MM.1S (cell line): Measurements from ENCODE around the gene EMILIN2.

Experiments
- DNase-seq: peaks from one replicate; pipeline ENCODE4 v3.0.0-alpha.2; 2015
- H2AFZ ChIP-seq: fragments of 300-600 bp; sonication (generic); 2 replicates; pipeline ENCODE4 v1.6.0; 2016; ENCODE audit warnings: antibody characterized with exemption, low read length
- H3F3A ChIP-seq: fragments of 300-600 bp; sonication (generic); 2 replicates; pipeline ENCODE4 v1.6.1; 2016; ENCODE audit warnings: mild to moderate bottlenecking, antibody characterized with exemption, low read length, moderate library complexity, mixed read lengths; ENCODE audit not compliant: insufficient read depth
- H3K27ac ChIP-seq: fragments of 300-600 bp; sonication (generic); 2 replicates; pipeline ENCODE4 v1.5.1; 2016; ENCODE audit warnings: mild to moderate bottlenecking, low read length
- H3K27me3 ChIP-seq: fragments of 300-600 bp; sonication (generic); replicated peaks from 2 replicates; pipeline ENCODE4 v1.6.0; 2016; ENCODE audit warnings: low read length; ENCODE audit not compliant: insufficient read depth
- H3K36me3 ChIP-seq: fragments of 300-600 bp; sonication (generic); replicated peaks from 2 replicates; pipeline ENCODE4 v1.6.1; 2016; ENCODE audit warnings: mild to moderate bottlenecking, low read length, mixed read lengths; ENCODE audit not compliant: insufficient read depth
- H3K4me1 ChIP-seq: fragments of 300-600 bp; sonication (generic); 2 replicates; pipeline ENCODE4 v1.6.1; 2016; ENCODE audit warnings: low read length, mixed read lengths
- H3K4me2 ChIP-seq: fragments of 300-600 bp; sonication (generic); 2 replicates; pipeline ENCODE4 v1.6.0; 2016; ENCODE audit warnings: low read depth, low read length
- H3K4me3 ChIP-seq: fragments of 300-600 bp; sonication (generic); 2 replicates; pipeline ENCODE4 v1.5.1; 2016; ENCODE audit warnings: low read length, mixed read lengths
- H3K79me2 ChIP-seq: fragments of 300-600 bp; sonication (generic); 2 replicates; pipeline ENCODE4 v1.6.1; 2016; ENCODE audit warnings: mixed run types, low read length, mixed read lengths
- H3K9ac ChIP-seq: fragments of 300-600 bp; sonication (generic); 2 replicates; pipeline ENCODE4 v1.6.1; 2016; ENCODE audit warnings: low read length, mixed read lengths
- H3K9me2 ChIP-seq: fragments of 300-600 bp; sonication (generic); replicated peaks from 2 replicates; pipeline ENCODE4 v1.6.1; 2016; ENCODE audit warnings: mild to moderate bottlenecking, low read length, mixed read lengths; ENCODE audit not compliant: insufficient read depth
- H3K9me3 ChIP-seq: fragments of 300-600 bp; sonication (generic); replicated peaks from 2 replicates; pipeline ENCODE4 v1.6.1; 2016; ENCODE audit warnings: mild to moderate bottlenecking, low read length, mixed read lengths; ENCODE audit not compliant: insufficient read depth
- H4K20me1 ChIP-seq: fragments of 300-600 bp; sonication (generic); 2 replicates; pipeline ENCODE4 v1.6.1; 2016; ENCODE audit warnings: mild to moderate bottlenecking, low read length, moderate library complexity, mixed read lengths; ENCODE audit not compliant: insufficient read depth
- CTCF ChIP-seq: fragments of 300-600 bp; sonication (generic); IDR thresholded peaks from 2 replicates; pipeline ENCODE4 v1.5.1; 2016; ENCODE audit warnings: antibody characterized with exemption, low read length, mixed read lengths
- EZH2 ChIP-seq: fragments of 300-600 bp; sonication (generic); optimal IDR thresholded peaks from 2 replicates; pipeline ENCODE3; 2017; ENCODE audit warnings: low read depth, mild to moderate bottlenecking, antibody characterized with exemption, low read length, mixed read lengths
- EZH2phosphoT487 ChIP-seq: fragments of 300-600 bp; sonication (generic); IDR thresholded peaks from 2 replicates; pipeline ENCODE4 v1.6.1; 2018; ENCODE audit warnings: antibody characterized with exemption, low read length

EMILIN2 gene

GRCh38 chr18:2901423-2901985 lies 54.7 kb downstream of the EMILIN2 start:
- H3K27me3 ChIP-seq, result no peaks in the 10 kb centered on the region; the same call in 1 of the 2 replicates
- no peaks in the 10 kb centered on the region for H3K79me2 ChIP-seq
- H2AFZ ChIP-seq, result no peak overlapping the region
- peaks cover 4% of the 10 kb centered on the region; the same call in 1 of the 2 replicates for H3K4me1 ChIP-seq
- no peak for DNase-seq
- no peaks in the 10 kb centered on the region for H3K9me3 ChIP-seq
- TF ChIP-seq EZH2, result no peak
- TF ChIP-seq CTCF, result no peak
- TF ChIP-seq EZH2phosphoT487, result no peak
- H4K20me1 ChIP-seq, result no peaks in the 10 kb centered on the region
- H3K36me3 ChIP-seq, result no peaks in the 10 kb centered on the region
- H3K27ac ChIP-seq, result no peak overlapping the region
- 0 out of 2 replicates have a peak, but pooled peaks cover 6% of the 10 kb centered on the region for H3F3A ChIP-seq
- no peak overlapping the region for H3K4me2 ChIP-seq
- no peak overlapping the region for H3K9ac ChIP-seq
- no peaks in the 10 kb centered on the region for H3K9me2 ChIP-seq
- H3K4me3 ChIP-seq, result no peak overlapping the region

- H4K20me1 ChIP-seq, result no peaks in the 10 kb centered on the region
- H3K4me1 ChIP-seq, result peaks cover 4% of the 10 kb centered on the region; the same call in 1 of the 2 replicates
- no peaks in the 10 kb centered on the region for H3K79me2 ChIP-seq
- H3K36me3 ChIP-seq, result no peaks in the 10 kb centered on the region
- no peak overlapping the region for H2AFZ ChIP-seq
- H3K4me3 ChIP-seq, result no peak overlapping the region
- no peak overlapping the region for H3K27ac ChIP-seq
- H3K27me3 ChIP-seq, result peaks cover 3% of the 10 kb centered on the region; the same call in 1 of the 2 replicates
- TF ChIP-seq EZH2, result no peak
- TF ChIP-seq CTCF, result no peak
- TF ChIP-seq EZH2phosphoT487, result no peak
- no peaks in the 10 kb centered on the region for H3K9me3 ChIP-seq
- no peaks in the 10 kb centered on the region for H3K9me2 ChIP-seq
- H3F3A ChIP-seq, result 0 out of 2 replicates have a peak, but pooled peaks cover 6% of the 10 kb centered on the region
- no peak overlapping the region for H3K9ac ChIP-seq
- no peak overlapping the region for H3K4me2 ChIP-seq
- DNase-seq, result no peak
These were observed 55.5 kb downstream of the EMILIN2 start for GRCh38 chr18:2902327-2902726.

- TF ChIP-seq CTCF, result no peak
- TF ChIP-seq EZH2phosphoT487, result no peak
- no peak for TF ChIP-seq EZH2
- Histone ChIP-seq H3K4me2 (no peak overlapping the region), H3K4me3 (no peak overlapping the region), H3K9me2 (no peaks in the 10 kb centered on the region), H3K27me3 (peaks cover 9% of the 10 kb centered on the region; the same call in 1 of the 2 replicates), H3K36me3 (no peaks in the 10 kb centered on the region), H3K9ac (no peak overlapping the region), H2AFZ (no peak overlapping the region), H3F3A (0 out of 2 replicates have a peak, but pooled peaks cover 6% of the 10 kb centered on the region), H3K27ac (no peak overlapping the region), H3K79me2 (no peaks in the 10 kb centered on the region), H3K9me3 (no peaks in the 10 kb centered on the region), H4K20me1 (no peaks in the 10 kb centered on the region), H3K4me1 (peaks cover 4% of the 10 kb centered on the region; the same call in 1 of the 2 replicates)
- no peak for DNase-seq
These were observed 56.2 kb downstream of the EMILIN2 start for GRCh38 chr18:2903006-2903405.
